HEK293 (cell line): ENCODE results near the gene GNG4.
A peak's percentile ranks its signal among the peaks of the same experiment; 100 is the strongest.

Experiments
- ZNF112 ChIP-seq: fragments of 450-650 bp; formaldehyde crosslinking; IDR thresholded peaks from 2 replicates; pipeline ENCODE4 v1.5.0; 2017; ENCODE audit warnings: missing biosample characterization, missing genetic modification characterization
- ZNF121 ChIP-seq: fragments of 450-650 bp; formaldehyde crosslinking; IDR thresholded peaks from 2 replicates; pipeline ENCODE4 v1.5.1; 2016; ENCODE audit warnings: missing biosample characterization, missing genetic modification characterization
- ZNF670 ChIP-seq: fragments of 450-650 bp; formaldehyde crosslinking; IDR thresholded peaks from 2 replicates; pipeline ENCODE4 v1.5.1; 2016; ENCODE audit warnings: missing biosample characterization, missing genetic modification characterization, low read depth

GRCh38 chr1:235586992-235587391, 62.6 kb downstream of the GNG4 start:
- TF ChIP-seq ZNF121 (tag by site-specific recombination) (no peak), ZNF670 (tag by site-specific recombination) (peak; percentile 36; the same call in 1 of the 2 replicates), ZNF112 (tag by site-specific recombination) (no peak)
